Hepatic stellate cell (primary cell): Measurements from ENCODE around the gene ATP2B2.

ENCODE experiments used
- DNase-seq: peaks from one replicate; pipeline ENCODE4 v3.0.0; 2011; ENCODE audit warnings: low spot score

The ATP2B2 gene

GRCh38 chr3:10447527-10448260 is 57.7 kb downstream of the ATP2B2 start:
- no peak for DNase-seq

- DNase-seq, result no peak
These were observed 58.3 kb downstream of the ATP2B2 start for GRCh38 chr3:10447110-10447509.

- DNase-seq, result peak; percentile 39
These were observed 59.7 kb downstream of the ATP2B2 start for GRCh38 chr3:10445561-10446175.

- no peak for DNase-seq
These were observed 60.9 kb downstream of the ATP2B2 start for GRCh38 chr3:10444511-10444910.

GRCh38 chr3:10444110-10444429 is 61.3 kb downstream of the ATP2B2 start:
- DNase-seq, result no peak

GRCh38 chr3:10443272-10444109 is 61.9 kb downstream of the ATP2B2 start:
- DNase-seq, result no peak

GRCh38 chr3:10442151-10442795 is 63.1 kb downstream of the ATP2B2 start:
- DNase-seq, result no peak

GRCh38 chr3:10440684-10441083 is 64.7 kb downstream of the ATP2B2 start:
- no peak for DNase-seq

GRCh38 chr3:10438902-10439610 is 66.3 kb downstream of the ATP2B2 start:
- no peak for DNase-seq

GRCh38 chr3:10437995-10438901 is 67.1 kb downstream of the ATP2B2 start:
- peak; percentile 86 for DNase-seq

- DNase-seq, result peak; percentile 71
These were observed 68.0 kb downstream of the ATP2B2 start for GRCh38 chr3:10437272-10437994.

- no peak for DNase-seq
These were observed 69.5 kb downstream of the ATP2B2 start for GRCh38 chr3:10435850-10436249.

- DNase-seq, result no peak
These were observed 70.4 kb downstream of the ATP2B2 start for GRCh38 chr3:10434938-10435336.

GRCh38 chr3:10434144-10434937 is 71.0 kb downstream of the ATP2B2 start:
- DNase-seq, result no peak

GRCh38 chr3:10432931-10433330 is 72.5 kb downstream of the ATP2B2 start:
- DNase-seq, result no peak

- DNase-seq, result no peak
These were observed 73.1 kb downstream of the ATP2B2 start for GRCh38 chr3:10432156-10432845.

- DNase-seq, result no peak
These were observed 74.6 kb downstream of the ATP2B2 start for GRCh38 chr3:10430805-10431204.

GRCh38 chr3:10428406-10429091 is 76.8 kb downstream of the ATP2B2 start:
- DNase-seq, result no peak
